Regular cardiac myocyte (primary cell): Measurements from ENCODE around the gene MKLN1. TPM values are rescaled to one million over a fixed set of nuclear protein-coding genes. Genes with fewer than 3 reads are reported as not detected.

Source experiments
- total RNA-seq: library from RNA; depleted of rRNA; stranded (reverse); fragments of >200 nt; gene quantifications from 2 replicates; pipeline ENCODE4 v1.2.3, GENCODE V29; 2014

Gene MKLN1
- total RNA-seq, result 42.9 and 53.3 TPM in 2 replicates

GRCh38 chr7:131327626-131328376 is at the start of gene MKLN1:
MKLN1 (plus strand) TSS chr7:131327876; CDS start chr7:131327900, 24 bp downstream.

Other genes with a start within 250 kb of the MKLN1 start
- gene PODXL, start 228.8 kb downstream of the MKLN1 start, total RNA-seq, result 2.0 and 29.1 TPM in 2 replicates